GM12892 (cell line): ENCODE results near the gene TMEM221.

ENCODE experiments used
- POLR2A ChIP-seq: IDR thresholded peaks from 2 replicates; pipeline ENCODE4 v1.6.1; 2011; ENCODE audit warnings: low read depth, low read length, control low read depth
- TAF1 ChIP-seq: IDR thresholded peaks from 2 replicates; pipeline ENCODE4 v1.6.1; 2011; ENCODE audit warnings: low read depth, mild to moderate bottlenecking, control low read depth, low read length, borderline replicate concordance

DNA sequence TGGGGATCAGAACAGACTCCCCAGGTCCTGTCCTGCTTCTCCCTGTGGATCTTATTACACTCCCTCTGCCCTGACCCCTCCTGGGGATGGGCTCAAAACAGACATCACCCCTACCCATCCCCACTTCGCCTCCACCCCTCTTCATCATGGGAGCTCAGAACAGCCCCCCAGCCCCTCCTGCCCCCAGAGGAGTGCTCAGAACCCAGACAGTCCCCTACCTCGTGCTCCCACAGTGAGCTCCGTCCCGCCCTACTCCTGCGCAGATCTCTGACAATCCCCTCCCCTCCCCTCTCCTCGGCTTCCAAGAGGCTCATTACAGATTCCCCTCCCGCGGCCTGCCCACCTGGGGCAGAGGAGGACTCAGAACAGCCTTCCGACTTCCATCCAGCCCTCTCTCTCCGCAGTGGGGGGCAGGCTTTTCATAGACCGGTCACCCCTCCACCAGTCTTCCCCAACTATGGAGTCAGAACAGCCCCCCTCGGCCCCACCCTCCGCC, 6.2 kb upstream of the TMEM221 start:
- TF ChIP-seq TAF1: no peak
- no peak for TF ChIP-seq POLR2A
